Kidney epithelial cell (primary cell): ENCODE data around the gene FBXW8. TPM values are rescaled to one million over a fixed set of nuclear protein-coding genes. Genes with fewer than 3 reads are reported as not detected.

Source experiments
- DNase-seq: peaks from one replicate; pipeline ENCODE4 v3.0.0-alpha.2; 2010; ENCODE audit warnings: low read depth
- H3K27me3 ChIP-seq: 2 replicates; pipeline ENCODE4 v1.6.0; 2011; ENCODE audit warnings: low read length; ENCODE audit not compliant: control insufficient read depth, insufficient read depth
- H3K36me3 ChIP-seq: 2 replicates; pipeline ENCODE4 v1.5.1; 2011; ENCODE audit warnings: low read length; ENCODE audit not compliant: control insufficient read depth, insufficient read depth
- H3K4me3 ChIP-seq: 2 replicates; pipeline ENCODE4 v1.5.1; 2011; ENCODE audit warnings: low read depth, mild to moderate bottlenecking, control low read depth, low read length
- CTCF ChIP-seq: IDR thresholded peaks from 2 replicates; pipeline ENCODE4 v1.5.1; 2011; ENCODE audit warnings: mild to moderate bottlenecking, moderate library complexity, low read length, control low read depth, inconsistent platforms; ENCODE audit not compliant: insufficient read depth, poor library complexity, severe bottlenecking
- total RNA-seq: library from RNA; depleted of rRNA; stranded (reverse); fragments of >200 nt; gene quantifications from 2 replicates; pipeline ENCODE4 v1.2.3, GENCODE V29; 2015

Gene FBXW8
- total RNA-seq, 1 donor from 2014 or later, result 25.4 TPM

GRCh38 chr12:117033382-117034221 lies 122.9 kb downstream of the FBXW8 start:
- peaks cover 39% of the 10 kb centered on the region for H3K27me3 ChIP-seq
- DNase-seq, result no peak
- no peak for TF ChIP-seq CTCF
- H3K36me3 ChIP-seq, result no peaks in the 10 kb centered on the region
- no peak overlapping the region for H3K4me3 ChIP-seq

- H3K27me3 ChIP-seq, result peaks cover 39% of the 10 kb centered on the region
- no peak for TF ChIP-seq CTCF
- H3K4me3 ChIP-seq, result no peak overlapping the region
- no peaks in the 10 kb centered on the region for H3K36me3 ChIP-seq
- no peak for DNase-seq
Measured at GRCh38 chr12:117034249-117034648, 123.5 kb downstream of the FBXW8 start.

GRCh38 chr12:117034701-117035151 lies 124.0 kb downstream of the FBXW8 start:
- H3K4me3 ChIP-seq, result no peak overlapping the region
- peaks cover 39% of the 10 kb centered on the region for H3K27me3 ChIP-seq
- no peaks in the 10 kb centered on the region for H3K36me3 ChIP-seq
- no peak for TF ChIP-seq CTCF
- no peak for DNase-seq

- TF ChIP-seq CTCF, result no peak
- Histone ChIP-seq H3K36me3 (no peaks in the 10 kb centered on the region), H3K27me3 (peaks cover 39% of the 10 kb centered on the region), H3K4me3 (no peak overlapping the region)
- DNase-seq, result no peak
Measured at GRCh38 chr12:117035287-117035686, 124.5 kb downstream of the FBXW8 start.

GRCh38 chr12:117036046-117036445 lies 125.3 kb downstream of the FBXW8 start:
- Histone ChIP-seq H3K36me3 (no peaks in the 10 kb centered on the region), H3K27me3 (peaks cover 39% of the 10 kb centered on the region), H3K4me3 (no peak overlapping the region)
- TF ChIP-seq CTCF, result no peak
- DNase-seq, result no peak
